ENCODE data around the gene MKLN1.
A peak's percentile ranks its signal among the peaks of the same experiment; 100 is the strongest.

MKLN1 gene

DNA sequence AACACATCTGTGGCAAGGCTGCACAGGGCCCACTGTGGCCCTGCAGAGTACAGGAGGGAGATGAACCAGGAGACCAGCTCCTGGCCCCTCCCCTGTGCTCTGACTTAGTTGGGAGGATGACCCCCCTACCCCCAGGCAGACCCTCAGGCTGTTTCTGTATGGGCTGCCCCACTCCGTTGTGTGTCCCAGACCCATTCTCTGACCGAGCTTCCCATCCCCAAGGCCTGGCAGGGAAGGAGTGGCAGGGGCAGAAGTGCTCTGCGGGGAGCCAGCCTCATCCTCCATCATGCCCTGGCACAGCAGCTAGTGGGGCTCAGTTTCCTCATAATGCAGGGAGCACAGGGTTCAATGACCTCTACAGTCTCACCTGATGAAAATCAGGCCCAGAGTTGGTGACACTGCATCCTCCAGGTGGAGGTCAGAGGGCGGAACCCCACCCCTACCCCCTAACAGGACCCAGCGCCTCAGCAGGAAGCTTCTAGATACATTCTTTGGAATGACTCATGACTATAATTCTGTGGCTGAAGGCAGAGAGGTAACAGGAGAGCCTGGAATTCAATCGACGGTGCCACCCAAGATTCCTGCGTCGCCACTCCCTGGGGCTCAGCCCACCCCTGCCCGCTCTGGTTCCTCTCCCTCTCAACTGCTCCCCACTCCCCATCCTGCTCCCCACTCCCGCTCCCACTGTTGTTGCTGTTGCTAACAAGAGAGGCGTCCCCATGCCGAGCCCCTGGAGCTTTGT is 210.6 kb downstream of the MKLN1 start:
- peaks cover 92% of the 10 kb centered on the region for H3K36me3 ChIP-seq (ENCODE audit: control insufficient read depth, insufficient read depth, low read length)
- H3K9me3 ChIP-seq (ENCODE audit: control insufficient read depth, insufficient read depth, low read length) = no peaks in the 10 kb centered on the region
- peaks cover 74% of the 10 kb centered on the region for H3K4me1 ChIP-seq (ENCODE audit: control insufficient read depth, insufficient read depth, low read length)
- H3K9ac ChIP-seq (ENCODE audit: low read depth, low read length) = no peak overlapping the region
- H3K27ac ChIP-seq (ENCODE audit: low read depth, low read length) = peak overlapping the region; percentile 63
- H3K27me3 ChIP-seq (ENCODE audit: control insufficient read depth, insufficient read depth, low read length) = no peaks in the 10 kb centered on the region
- H3K4me3 ChIP-seq (ENCODE audit: low read depth, low read length) = no peak overlapping the region

DNA sequence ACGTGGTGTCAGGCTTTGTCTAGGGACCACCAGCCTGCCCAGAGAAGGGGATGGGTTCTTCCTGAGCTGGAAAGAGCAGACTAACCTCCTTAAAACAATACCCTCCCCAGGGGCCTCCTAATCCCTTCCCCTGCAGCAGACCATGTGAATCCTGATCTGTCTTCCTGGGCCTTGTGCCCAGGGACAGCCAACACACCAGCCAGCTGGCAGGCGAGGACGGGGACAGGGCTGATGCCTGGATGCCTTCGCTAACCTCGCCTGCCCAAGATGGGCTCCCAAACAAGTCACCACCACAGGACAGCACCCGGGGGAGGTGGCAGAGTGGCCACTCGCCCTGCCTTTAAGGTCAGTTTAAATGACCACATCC is 211.1 kb downstream of the MKLN1 start:
- peak overlapping the region; percentile 63 for H3K27ac ChIP-seq (ENCODE audit: low read depth, low read length)
- no peaks in the 10 kb centered on the region for H3K9me3 ChIP-seq (ENCODE audit: control insufficient read depth, insufficient read depth, low read length)
- no peaks in the 10 kb centered on the region for H3K27me3 ChIP-seq (ENCODE audit: control insufficient read depth, insufficient read depth, low read length)
- H3K4me3 ChIP-seq (ENCODE audit: low read depth, low read length) = no peak overlapping the region
- peaks cover 74% of the 10 kb centered on the region for H3K4me1 ChIP-seq (ENCODE audit: control insufficient read depth, insufficient read depth, low read length)
- no peak overlapping the region for H3K9ac ChIP-seq (ENCODE audit: low read depth, low read length)
- H3K36me3 ChIP-seq (ENCODE audit: control insufficient read depth, insufficient read depth, low read length) = peaks cover 92% of the 10 kb centered on the region

DNA sequence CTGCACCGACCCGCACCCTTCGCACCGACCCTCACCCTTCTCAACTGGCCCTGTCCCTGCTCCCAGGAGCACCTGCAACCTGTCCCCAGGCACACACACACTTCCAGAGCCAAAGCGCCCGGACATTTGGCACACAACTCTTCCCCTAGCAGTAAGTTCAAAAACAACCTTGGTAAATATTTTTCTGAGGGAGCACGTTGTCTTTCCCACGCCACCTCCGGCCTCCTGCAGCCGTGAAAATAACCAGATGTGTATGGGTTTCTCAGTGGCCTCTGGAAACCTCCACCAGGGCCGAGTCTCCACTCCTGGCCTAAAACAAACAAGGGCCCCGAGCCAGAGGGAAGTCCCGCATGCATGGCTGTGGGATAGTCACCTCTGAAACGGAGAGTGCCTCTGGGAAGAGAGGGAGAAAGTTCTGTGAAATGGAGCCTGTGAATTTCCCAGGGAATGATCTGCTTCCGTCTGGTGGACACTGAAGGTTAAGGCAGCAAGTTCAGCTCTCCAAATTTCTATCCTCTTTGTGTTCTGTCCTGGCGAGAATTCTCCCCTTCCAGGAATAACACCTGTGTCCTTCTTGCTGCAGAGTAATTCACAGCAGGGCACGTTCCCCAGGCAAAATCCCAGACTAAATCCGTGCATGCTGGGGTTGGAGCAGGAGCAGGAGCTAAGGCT is 213.0 kb downstream of the MKLN1 start:
- Histone ChIP-seq H3K4me1 (ENCODE audit: control insufficient read depth, insufficient read depth, low read length) (peaks cover 84% of the 10 kb centered on the region), H3K27ac (ENCODE audit: low read depth, low read length) (peak overlapping the region; percentile 18), H3K4me3 (ENCODE audit: low read depth, low read length) (no peak overlapping the region), H3K9me3 (ENCODE audit: control insufficient read depth, insufficient read depth, low read length) (no peaks in the 10 kb centered on the region), H3K27me3 (ENCODE audit: control insufficient read depth, insufficient read depth, low read length) (no peaks in the 10 kb centered on the region), H3K9ac (ENCODE audit: low read depth, low read length) (no peak overlapping the region), H3K36me3 (ENCODE audit: control insufficient read depth, insufficient read depth, low read length) (peaks cover 95% of the 10 kb centered on the region)

DNA sequence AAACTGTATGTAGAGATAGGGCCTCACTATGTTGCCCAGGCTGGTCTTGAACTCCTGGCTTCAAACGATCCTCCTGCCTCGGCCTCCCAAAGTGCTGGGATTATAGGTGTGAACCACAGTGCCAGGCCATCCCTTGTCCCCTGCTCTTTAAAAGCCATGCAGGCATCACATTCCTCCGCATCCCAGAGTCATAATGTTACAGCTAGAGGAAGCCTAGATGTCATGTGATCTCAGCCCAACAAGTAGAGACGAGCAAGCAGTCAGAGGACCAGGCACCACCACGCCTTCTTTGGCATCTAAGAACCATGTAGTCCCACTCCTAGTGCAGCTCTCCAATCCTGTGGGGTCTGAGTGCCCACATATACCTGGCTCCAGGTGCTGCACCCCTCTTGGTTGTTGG is 215.6 kb downstream of the MKLN1 start:
- no peaks in the 10 kb centered on the region for H3K9me3 ChIP-seq (ENCODE audit: control insufficient read depth, insufficient read depth, low read length)
- H3K27me3 ChIP-seq (ENCODE audit: control insufficient read depth, insufficient read depth, low read length) = no peaks in the 10 kb centered on the region
- H3K27ac ChIP-seq (ENCODE audit: low read depth, low read length) = peak overlapping the region; percentile 62
- peaks cover 92% of the 10 kb centered on the region for H3K4me1 ChIP-seq (ENCODE audit: control insufficient read depth, insufficient read depth, low read length)
- no peak overlapping the region for H3K4me3 ChIP-seq (ENCODE audit: low read depth, low read length)
- H3K9ac ChIP-seq (ENCODE audit: low read depth, low read length) = no peak overlapping the region
- peaks cover 88% of the 10 kb centered on the region for H3K36me3 ChIP-seq (ENCODE audit: control insufficient read depth, insufficient read depth, low read length)

DNA sequence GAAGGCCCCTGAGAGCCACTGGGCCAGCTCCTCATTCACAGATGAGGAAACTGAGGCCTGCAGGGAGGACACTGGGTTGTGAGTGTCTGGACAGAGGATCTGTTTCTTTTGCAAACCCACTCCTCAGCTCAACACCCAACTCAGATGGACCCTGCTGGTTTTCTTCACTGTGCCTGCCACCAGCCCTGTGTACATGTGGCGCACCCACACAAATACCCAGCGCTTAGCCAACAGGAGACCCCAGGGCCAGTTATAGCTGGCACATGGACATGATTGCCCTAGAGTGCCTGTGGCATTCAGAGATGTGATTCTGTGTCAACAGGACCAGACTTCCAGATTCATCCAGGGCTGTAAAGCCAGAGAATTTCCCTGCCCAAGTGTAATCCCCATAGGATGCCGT is 216.3 kb downstream of the MKLN1 start:
- no peak overlapping the region for H3K4me3 ChIP-seq (ENCODE audit: low read depth, low read length)
- peak overlapping the region; percentile 62 for H3K27ac ChIP-seq (ENCODE audit: low read depth, low read length)
- H3K4me1 ChIP-seq (ENCODE audit: control insufficient read depth, insufficient read depth, low read length) = peaks cover 92% of the 10 kb centered on the region
- no peaks in the 10 kb centered on the region for H3K9me3 ChIP-seq (ENCODE audit: control insufficient read depth, insufficient read depth, low read length)
- no peak overlapping the region for H3K9ac ChIP-seq (ENCODE audit: low read depth, low read length)
- H3K27me3 ChIP-seq (ENCODE audit: control insufficient read depth, insufficient read depth, low read length) = no peaks in the 10 kb centered on the region
- H3K36me3 ChIP-seq (ENCODE audit: control insufficient read depth, insufficient read depth, low read length) = peaks cover 90% of the 10 kb centered on the region

DNA sequence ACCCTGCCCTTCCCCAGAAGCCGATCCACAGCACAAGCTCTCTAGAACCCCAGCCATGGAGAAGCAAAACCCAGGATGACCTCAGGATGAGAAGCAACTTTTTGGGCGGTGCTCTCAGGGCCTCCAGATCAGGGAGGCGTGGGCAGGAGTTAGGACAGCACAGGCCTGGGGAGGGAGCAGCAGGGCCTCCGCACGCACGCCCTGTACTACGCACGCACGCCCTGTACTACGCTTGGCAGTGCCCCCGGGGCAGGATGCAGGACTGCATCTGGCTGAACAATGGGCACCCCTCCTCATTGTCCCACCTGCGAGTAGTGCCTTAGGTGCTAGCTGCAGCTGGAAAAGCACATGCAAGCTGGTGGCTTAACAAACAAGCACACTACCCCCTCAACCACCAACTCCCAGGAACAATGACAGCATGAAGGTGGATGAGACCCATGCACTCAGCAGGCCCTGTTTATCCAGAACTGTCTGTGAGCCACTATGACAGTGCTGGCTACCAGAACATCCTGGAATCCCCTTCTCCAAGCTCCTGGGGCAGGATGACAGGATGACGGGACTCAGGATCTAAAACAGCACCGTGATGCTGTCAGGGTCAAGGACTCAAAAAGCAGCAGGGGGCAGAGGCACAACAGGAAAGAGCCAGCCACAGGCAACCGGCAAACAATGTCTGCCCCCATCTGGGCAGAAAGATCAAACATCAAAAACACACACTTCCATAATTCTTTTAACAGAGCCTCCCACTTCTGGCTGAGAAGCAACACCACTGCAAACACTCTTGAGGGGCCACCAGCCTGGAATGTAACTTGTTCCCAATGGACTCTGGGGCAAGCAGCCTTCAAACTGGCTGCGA is 217.0 kb downstream of the MKLN1 start:
- Histone ChIP-seq H3K9ac (ENCODE audit: low read depth, low read length) (no peak overlapping the region), H3K27me3 (ENCODE audit: control insufficient read depth, insufficient read depth, low read length) (no peaks in the 10 kb centered on the region), H3K4me1 (ENCODE audit: control insufficient read depth, insufficient read depth, low read length) (peaks cover 92% of the 10 kb centered on the region), H3K9me3 (ENCODE audit: control insufficient read depth, insufficient read depth, low read length) (no peaks in the 10 kb centered on the region), H3K4me3 (ENCODE audit: low read depth, low read length) (no peak overlapping the region), H3K36me3 (ENCODE audit: control insufficient read depth, insufficient read depth, low read length) (peaks cover 90% of the 10 kb centered on the region), H3K27ac (ENCODE audit: low read depth, low read length) (peak overlapping the region; percentile 65)

DNA sequence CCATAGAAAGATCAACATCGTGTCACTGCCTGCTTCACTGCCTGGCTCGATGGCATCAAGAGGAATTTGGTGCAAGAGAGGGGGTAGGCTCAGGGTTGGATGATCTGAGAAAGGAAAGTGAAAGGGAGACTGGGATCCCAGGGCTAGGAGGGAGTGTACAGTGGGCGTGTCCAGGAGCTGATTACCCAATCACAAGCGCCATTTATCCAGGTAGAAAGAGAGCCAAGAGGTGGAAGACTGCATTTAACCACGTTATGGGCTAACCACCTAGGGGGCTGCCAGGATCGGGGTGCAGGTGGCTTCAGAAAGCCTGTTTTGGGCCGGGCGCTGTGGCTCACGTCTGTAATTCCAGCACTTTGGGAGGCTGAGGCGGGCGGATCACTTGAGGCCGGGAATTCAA is 218.4 kb downstream of the MKLN1 start:
- Histone ChIP-seq H3K36me3 (ENCODE audit: control insufficient read depth, insufficient read depth, low read length) (peaks cover 90% of the 10 kb centered on the region), H3K4me1 (ENCODE audit: control insufficient read depth, insufficient read depth, low read length) (peaks cover 91% of the 10 kb centered on the region), H3K27ac (ENCODE audit: low read depth, low read length) (peak overlapping the region; percentile 43), H3K9ac (ENCODE audit: low read depth, low read length) (no peak overlapping the region), H3K4me3 (ENCODE audit: low read depth, low read length) (0 out of 2 replicates have a peak overlapping the region, but pooled peaks have one; percentile 6), H3K27me3 (ENCODE audit: control insufficient read depth, insufficient read depth, low read length) (no peaks in the 10 kb centered on the region), H3K9me3 (ENCODE audit: control insufficient read depth, insufficient read depth, low read length) (no peaks in the 10 kb centered on the region)

Data from HUES48 (cell line).